HG03025 (cell line): ENCODE results near the gene PHETA1.
"Not testable (repeated sequence)": the region's sequence is repeated elsewhere in the genome, so short reads cannot be mapped to it uniquely, and the experiment has no call there.

ENCODE experiments used
- ATAC-seq: cut with Tn5 transposase; IDR thresholded peaks from one replicate; pipeline ENCODE4 v1.9.1; 2021; ENCODE audit warnings: mild to moderate bottlenecking, moderate library complexity; ENCODE audit not compliant: unreplicated experiment, low FRiP score

Gene PHETA1

GRCh38 chr12:111405859-111406473 is 37.1 kb upstream of the PHETA1 start, which contains the start of gene SH2B3:
Gene SH2B3, plus strand, starts transcription at chr12:111405923. Its CDS starts 12,223 bp downstream, at chr12:111418146.
- ATAC-seq: peak; percentile 2

- peak; percentile 63 for ATAC-seq
Measured at GRCh38 chr12:111405149-111405858, 36.4 kb upstream of the PHETA1 start.

GRCh38 chr12:111404362-111405148 is 35.7 kb upstream of the PHETA1 start:
- no peak for ATAC-seq

- ATAC-seq: not testable (repeated sequence)
Measured at GRCh38 chr12:111402490-111402824, 33.6 kb upstream of the PHETA1 start.

GRCh38 chr12:111401167-111401605 is 32.3 kb upstream of the PHETA1 start:
- ATAC-seq: no peak

GRCh38 chr12:111399741-111400404 is 31.0 kb upstream of the PHETA1 start:
- ATAC-seq: not testable (repeated sequence)

GRCh38 chr12:111398530-111398929 is 29.6 kb upstream of the PHETA1 start:
- ATAC-seq: no peak

- ATAC-seq: no peak
Measured at GRCh38 chr12:111396726-111397445, 28.0 kb upstream of the PHETA1 start.

- not testable (repeated sequence) for ATAC-seq
Measured at GRCh38 chr12:111396271-111396670, 27.4 kb upstream of the PHETA1 start.

- no peak for ATAC-seq
Measured at GRCh38 chr12:111395336-111396187, 26.7 kb upstream of the PHETA1 start.

- no peak for ATAC-seq
Measured at GRCh38 chr12:111394480-111394879, 25.6 kb upstream of the PHETA1 start.

GRCh38 chr12:111393700-111394300 is 24.9 kb upstream of the PHETA1 start:
- no peak for ATAC-seq

- no peak for ATAC-seq
Measured at GRCh38 chr12:111390910-111391309, 22.0 kb upstream of the PHETA1 start.

GRCh38 chr12:111389635-111390034 is 20.7 kb upstream of the PHETA1 start:
- no peak for ATAC-seq

- no peak for ATAC-seq
Measured at GRCh38 chr12:111387747-111388323, 18.9 kb upstream of the PHETA1 start.

GRCh38 chr12:111386885-111387284 is 18.0 kb upstream of the PHETA1 start:
- no peak for ATAC-seq

- no peak for ATAC-seq
Measured at GRCh38 chr12:111384596-111384995, 15.7 kb upstream of the PHETA1 start.

- ATAC-seq: no peak
Measured at GRCh38 chr12:111379942-111380554, 11.2 kb upstream of the PHETA1 start.
